ENCODE measurements around the gene TMCC2.

The TMCC2 gene

DNA sequence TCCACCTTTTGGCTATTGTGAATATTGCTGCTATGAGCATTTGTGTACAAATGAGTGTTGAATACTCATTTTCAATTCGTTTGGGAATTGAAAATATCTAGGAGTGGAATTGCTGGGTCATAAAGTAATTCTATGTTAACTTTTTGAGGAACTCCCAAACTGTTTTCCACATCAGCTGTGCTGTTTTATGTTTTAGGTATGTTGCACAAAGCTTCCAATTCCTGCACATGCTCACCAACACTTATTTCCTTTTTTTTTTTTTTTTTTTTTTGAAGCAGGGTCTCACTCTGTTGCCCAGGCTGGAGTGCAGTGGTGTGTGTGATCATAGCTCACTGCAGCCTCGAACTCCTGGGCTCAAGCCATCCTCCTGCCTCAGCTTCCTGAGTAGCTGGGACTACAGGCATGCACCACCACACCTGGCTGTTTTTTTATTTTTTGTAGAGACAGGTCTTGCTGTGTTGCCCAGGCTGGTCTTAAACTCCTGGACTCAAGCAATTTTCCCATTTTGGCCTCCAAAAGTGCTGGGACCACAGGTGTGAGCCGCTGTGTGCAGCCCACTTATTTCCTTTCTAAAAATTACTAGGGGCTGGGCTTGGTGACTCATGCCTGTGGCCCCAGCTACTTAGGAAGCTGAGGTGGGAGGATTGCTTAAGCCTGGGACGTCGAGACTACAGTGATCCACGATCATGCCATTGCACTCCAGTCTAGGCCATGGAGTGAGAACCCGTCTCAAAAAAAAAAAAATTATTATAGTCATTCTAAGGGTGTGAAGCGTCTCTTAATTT, 33.4 kb downstream of the TMCC2 start:
- no peak for DNase-seq (ENCODE audit: low read depth)

- DNase-seq (ENCODE audit: low read depth), result no peak
Measured at GRCh38 chr1:205261946-205262691, 34.4 kb downstream of the TMCC2 start.

DNA sequence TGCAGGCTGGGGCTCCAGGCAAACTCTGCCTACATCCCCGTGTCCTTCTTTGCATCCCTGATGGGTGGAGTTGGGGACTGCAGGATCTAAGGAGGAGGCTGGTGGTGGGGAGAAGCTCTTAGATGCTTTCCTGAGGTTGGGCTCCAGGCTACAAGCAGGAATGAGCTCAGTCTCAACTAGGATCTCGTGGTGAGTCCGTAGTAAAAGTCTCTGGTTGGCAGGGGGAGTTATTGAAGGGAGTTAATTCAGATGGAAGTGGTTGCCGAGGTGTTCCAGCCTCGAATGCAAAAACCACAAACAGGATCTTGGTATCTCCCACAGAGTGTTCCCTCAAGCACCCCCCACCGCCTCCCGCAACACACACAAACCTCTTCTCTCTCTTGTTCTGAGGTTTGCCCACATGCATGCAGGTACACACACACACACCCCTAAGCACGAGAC, 35.0 kb downstream of the TMCC2 start:
- DNase-seq (ENCODE audit: low read depth), result no peak

DNA sequence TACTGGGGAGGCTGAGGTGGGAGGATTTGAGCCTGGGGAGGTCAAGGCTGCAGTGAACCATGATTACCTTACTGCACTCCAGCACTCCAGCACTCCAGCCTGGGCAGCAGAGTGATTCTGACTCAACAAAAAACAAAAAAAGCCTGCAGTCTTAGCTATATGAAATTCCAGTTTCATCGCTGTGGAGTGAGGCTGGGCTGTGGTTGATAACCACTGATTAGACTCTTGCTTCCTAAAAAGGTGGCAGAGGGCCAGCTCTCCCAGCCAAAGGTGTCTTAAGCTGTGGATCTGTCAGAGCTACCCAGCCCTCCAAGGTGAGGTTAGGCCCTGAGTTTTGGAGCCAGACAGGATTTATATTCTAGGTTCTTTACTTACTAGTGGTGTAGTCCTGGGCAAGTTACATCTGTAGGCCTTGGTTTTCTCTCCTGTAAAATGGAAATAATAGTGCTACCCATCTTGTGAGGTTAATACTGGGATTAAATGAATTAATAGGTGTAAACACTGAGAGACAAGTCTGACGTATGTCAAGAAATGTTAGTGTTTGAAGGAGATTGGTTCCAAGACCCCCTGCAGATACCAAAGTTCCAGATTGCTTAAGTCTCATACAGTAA, 35.9 kb downstream of the TMCC2 start:
- no peak for DNase-seq (ENCODE audit: low read depth)

DNA sequence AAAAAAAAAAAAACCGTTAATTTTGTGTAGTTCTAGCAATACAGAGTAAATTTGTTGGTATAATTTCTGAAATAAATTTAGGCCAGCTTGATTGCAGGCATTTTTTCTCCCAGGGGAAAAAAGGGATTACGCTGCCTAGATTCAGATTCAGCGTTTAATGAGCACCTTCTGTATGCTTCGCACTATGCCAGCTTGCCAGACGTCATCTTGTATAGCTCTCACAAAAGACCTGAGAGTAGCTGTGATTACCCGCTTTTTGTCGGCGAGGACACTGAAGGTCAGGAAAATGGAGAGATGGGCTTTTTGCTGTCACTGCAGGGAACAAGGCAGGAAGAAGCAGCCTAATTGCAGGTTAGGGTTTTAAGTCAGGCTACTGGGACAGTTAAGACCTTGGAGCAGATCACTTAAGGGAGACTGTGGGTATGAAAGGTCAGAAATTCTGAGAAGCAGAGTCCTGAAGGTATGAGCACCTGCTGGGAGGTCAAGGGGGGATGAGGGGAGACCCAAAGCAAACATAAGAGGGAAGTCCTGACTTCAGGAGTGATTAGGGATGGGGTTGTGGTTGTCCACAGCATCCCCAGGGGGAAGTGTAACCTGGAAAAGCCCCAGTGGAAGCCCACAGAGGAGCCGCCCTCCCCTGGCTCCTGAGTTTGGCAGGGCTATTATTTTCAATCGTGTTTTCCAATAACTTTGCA, 39.0 kb downstream of the TMCC2 start:
- DNase-seq (ENCODE audit: low read depth), result no peak

GRCh38 chr1:205267306-205267902, 39.7 kb downstream of the TMCC2 start:
- no peak for DNase-seq (ENCODE audit: low read depth)

- DNase-seq (ENCODE audit: low read depth), result no peak
Measured at GRCh38 chr1:205268846-205269680, 41.3 kb downstream of the TMCC2 start.

- DNase-seq (ENCODE audit: low read depth), result no peak
Measured at GRCh38 chr1:205269711-205270110, 42.0 kb downstream of the TMCC2 start.

DNA sequence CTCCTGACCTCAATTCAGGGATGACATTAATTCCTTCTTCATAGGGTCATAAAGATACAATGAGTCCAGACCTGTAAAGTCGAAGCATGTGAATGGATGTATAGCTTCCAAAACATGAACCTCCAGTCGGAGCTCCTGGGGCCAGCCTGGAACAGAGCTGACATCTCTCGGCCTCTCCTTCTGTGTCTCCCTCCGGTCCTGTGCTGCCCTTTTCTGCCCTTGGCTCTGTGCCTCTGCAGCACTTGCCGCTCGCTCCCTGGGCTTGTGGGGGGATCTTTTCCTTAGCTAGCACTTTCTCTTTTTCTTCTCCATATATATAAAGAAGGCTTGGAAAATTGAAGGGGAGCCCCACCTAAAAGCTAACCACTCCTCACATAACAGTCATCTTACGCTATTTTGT, 42.5 kb downstream of the TMCC2 start:
- no peak for DNase-seq (ENCODE audit: low read depth)

DNA sequence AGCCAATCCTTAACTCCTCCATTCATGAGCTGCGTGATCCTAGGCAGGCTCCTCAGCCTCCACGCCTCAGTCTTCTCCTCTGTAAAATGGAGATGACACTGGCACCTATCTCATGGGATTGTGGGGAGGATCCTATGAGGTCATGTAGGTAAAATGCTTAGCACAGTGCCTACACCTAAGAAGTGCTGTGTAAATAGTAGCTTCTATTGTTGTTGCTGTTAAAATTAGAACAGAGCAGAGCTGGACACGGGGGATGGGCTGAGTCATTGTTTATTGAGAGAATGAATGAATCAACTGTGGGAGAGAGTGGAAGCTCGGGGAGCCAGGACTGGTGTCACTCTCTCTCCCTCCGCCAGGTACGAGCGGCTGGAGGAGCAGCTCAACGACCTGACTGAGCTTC, 43.0 kb downstream of the TMCC2 start:
- DNase-seq (ENCODE audit: low read depth), result no peak

- no peak for DNase-seq (ENCODE audit: low read depth)
Measured at GRCh38 chr1:205271277-205271676, 43.5 kb downstream of the TMCC2 start.

DNA sequence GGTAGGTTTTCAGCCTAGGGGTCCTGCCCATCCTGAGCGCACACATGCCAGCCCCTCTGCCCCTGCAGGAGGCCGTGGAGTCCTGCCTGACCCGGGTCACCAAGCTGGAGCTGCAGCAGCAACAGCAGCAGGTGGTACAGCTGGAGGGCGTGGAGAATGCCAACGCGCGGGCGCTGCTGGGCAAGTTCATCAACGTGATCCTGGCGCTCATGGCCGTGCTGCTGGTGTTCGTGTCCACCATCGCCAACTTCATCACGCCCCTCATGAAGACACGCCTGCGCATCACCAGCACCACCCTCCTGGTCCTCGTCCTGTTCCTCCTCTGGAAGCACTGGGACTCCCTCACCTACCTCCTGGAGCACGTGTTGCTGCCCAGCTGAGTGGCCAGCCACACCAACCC, 44.0 kb downstream of the TMCC2 start:
- no peak for DNase-seq (ENCODE audit: low read depth)

- no peak for DNase-seq (ENCODE audit: low read depth)
Measured at GRCh38 chr1:205272536-205272935, 44.8 kb downstream of the TMCC2 start.

DNA sequence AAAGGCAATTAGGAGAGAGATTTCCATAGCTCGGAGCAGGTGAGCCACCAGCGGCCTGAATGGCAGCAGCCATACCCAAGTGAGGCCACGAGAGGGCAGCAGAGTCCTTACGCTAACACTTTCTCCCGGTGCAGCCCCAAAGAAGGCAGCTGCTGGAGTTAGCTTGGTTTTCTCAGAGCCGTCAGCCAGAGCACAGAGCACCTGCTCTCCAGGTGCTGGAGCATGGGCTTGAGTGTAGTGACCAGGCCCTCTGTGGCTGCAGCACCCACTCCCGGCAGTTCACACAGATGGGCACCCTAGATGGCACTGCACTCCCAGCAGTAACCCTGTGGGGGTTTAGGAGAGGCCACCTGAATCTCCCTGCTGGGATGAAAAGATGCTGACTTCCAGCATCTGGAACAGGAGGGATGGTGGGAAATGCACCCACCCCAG, 45.8 kb downstream of the TMCC2 start:
- DNase-seq (ENCODE audit: low read depth), result peak; percentile 53

- DNase-seq (ENCODE audit: low read depth), result no peak
Measured at GRCh38 chr1:205274041-205274691, 46.4 kb downstream of the TMCC2 start.

- DNase-seq (ENCODE audit: low read depth), result no peak
Measured at GRCh38 chr1:205275133-205275532, 47.4 kb downstream of the TMCC2 start.

GRCh38 chr1:205275916-205276688, 48.4 kb downstream of the TMCC2 start:
- DNase-seq (ENCODE audit: low read depth), result no peak

GRCh38 chr1:205276689-205277065, 48.9 kb downstream of the TMCC2 start:
- no peak for DNase-seq (ENCODE audit: low read depth)

- DNase-seq (ENCODE audit: low read depth), result no peak
Measured at GRCh38 chr1:205279986-205280385, 52.2 kb downstream of the TMCC2 start.

All from fibroblast of gingiva (primary cell).